ENCODE measurements around the gene GATA1.

GRCh38 chrX:48751343-48751742 lies 35.0 kb upstream of the GATA1 start:
- TF ChIP-seq POLR2A (IDR thresholded peaks at IDR 0.05; ENCODE audit: low read depth, low read length) = no peak
- no peak for TF ChIP-seq POLR2AphosphoS5 (IDR thresholded peaks at IDR 0.05; ENCODE audit: low read depth, low read length)

All from GM12891 (cell line).